Measurements from ENCODE around the gene MYO10.
"Not testable (repeated sequence)": the region's sequence is repeated elsewhere in the genome, so short reads cannot be mapped to it uniquely, and the experiment has no call there.

MYO10 gene

GRCh38 chr5:16857635-16858034 is 78.5 kb downstream of the MYO10 start:
- no peak for DNase-seq

GRCh38 chr5:16856531-16856930 is 79.6 kb downstream of the MYO10 start:
- DNase-seq: no peak

GRCh38 chr5:16855898-16856297 is 80.2 kb downstream of the MYO10 start:
- DNase-seq: peak; percentile 47

GRCh38 chr5:16855485-16855884 is 80.6 kb downstream of the MYO10 start:
- peak; percentile 65 for DNase-seq

- DNase-seq: no peak
Observed at GRCh38 chr5:16854351-16854750, 81.7 kb downstream of the MYO10 start.

- DNase-seq: no peak
Observed at GRCh38 chr5:16853518-16853917, 82.6 kb downstream of the MYO10 start.

GRCh38 chr5:16852251-16853005 is 83.7 kb downstream of the MYO10 start:
- no peak for DNase-seq

- DNase-seq: no peak
Observed at GRCh38 chr5:16849775-16850174, 86.3 kb downstream of the MYO10 start.

- DNase-seq: no peak
Observed at GRCh38 chr5:16849181-16849580, 86.9 kb downstream of the MYO10 start.

- DNase-seq: no peak
Observed at GRCh38 chr5:16844952-16845351, 91.1 kb downstream of the MYO10 start.

- DNase-seq: no peak
Observed at GRCh38 chr5:16842896-16843295, 93.2 kb downstream of the MYO10 start.

GRCh38 chr5:16841416-16841815 is 94.7 kb downstream of the MYO10 start:
- DNase-seq: no peak

- DNase-seq: no peak
Observed at GRCh38 chr5:16837305-16837704, 98.8 kb downstream of the MYO10 start.

GRCh38 chr5:16834029-16834428 is 102.1 kb downstream of the MYO10 start:
- DNase-seq: no peak

- not testable (repeated sequence) for DNase-seq
Observed at GRCh38 chr5:16831326-16831725, 104.8 kb downstream of the MYO10 start.

- no peak for DNase-seq
Observed at GRCh38 chr5:16827755-16828154, 108.3 kb downstream of the MYO10 start.

GRCh38 chr5:16826379-16827125 is 109.5 kb downstream of the MYO10 start:
- no peak for DNase-seq

- no peak for DNase-seq
Observed at GRCh38 chr5:16819522-16820167, 116.4 kb downstream of the MYO10 start.

- no peak for DNase-seq
Observed at GRCh38 chr5:16815432-16815831, 120.7 kb downstream of the MYO10 start.

GRCh38 chr5:16812911-16813310 is 123.2 kb downstream of the MYO10 start:
- no peak for DNase-seq

GRCh38 chr5:16812448-16812847 is 123.6 kb downstream of the MYO10 start:
- DNase-seq: no peak

- no peak for DNase-seq
Observed at GRCh38 chr5:16810208-16810854, 125.8 kb downstream of the MYO10 start.
